ENCODE data around the gene PTHLH. TPM values are rescaled to one million over a fixed set of nuclear protein-coding genes. Genes with fewer than 3 reads are reported as not detected.

PTHLH gene
- polyA plus RNA-seq, 3 donors = not detected

- no peaks in the 10 kb centered on the region for H4K20me1 ChIP-seq (ENCODE audit: insufficient read depth, low read length)
- WGBS (ENCODE audit: insufficient coverage) = no CpG with 5 or more reads among the region's 2 CpGs
- no peaks in the 10 kb centered on the region for H3K4me1 ChIP-seq (ENCODE audit: control insufficient read depth in 1 of 2, insufficient read depth in 2 of 2, low read length in 2 of 2)
- no peaks in the 10 kb centered on the region for H3K27me3 ChIP-seq (ENCODE audit: control insufficient read depth in 2 of 2, insufficient read depth in 2 of 2, low read length in 2 of 2)
- no peak overlapping the region for H3K4me3 Mint-ChIP-seq
- no peak overlapping the region for H3K4me2 ChIP-seq (replicated peaks; ENCODE audit: extremely low read depth, low read length, poor library complexity, severe bottlenecking)
- H3K36me3 ChIP-seq (replicated peaks in 1 of 2; ENCODE audit: control insufficient read depth in 1 of 2, insufficient read depth in 2 of 2, low read length in 2 of 2) = no peaks in the 10 kb centered on the region
- peaks cover 10 to 18% (median 10%) of the 10 kb centered on the region in 3 donors for H3K27me3 Mint-ChIP-seq (ENCODE audit: low read depth in 3 of 3)
- H3K27ac ChIP-seq (ENCODE audit: low read depth in 1 of 2, low read length in 2 of 2) = no peak overlapping the region
- TF ChIP-seq CTCF (IDR thresholded peaks at IDR 0.05) = no peak
- no peaks in the 10 kb centered on the region for H3K4me1 Mint-ChIP-seq
- DNase-seq = no peak
- H3K9me3 ChIP-seq (replicated peaks in 1 of 2; ENCODE audit: control insufficient read depth in 1 of 2, insufficient read depth in 1 of 2, low read length in 2 of 2) = no peaks in the 10 kb centered on the region
- H3K9ac ChIP-seq (ENCODE audit: insufficient read depth, low read length, poor library complexity, severe bottlenecking) = no peak overlapping the region
- peaks cover 0 to 2% (median 0%) of the 10 kb centered on the region in 7 donors for H3K9me3 Mint-ChIP-seq
- H2AFZ ChIP-seq (ENCODE audit: insufficient read depth, low read depth, low read length, poor library complexity, severe bottlenecking) = no peak overlapping the region
- intact Hi-C loops (cut with micrococcal nuclease) = no loop called here
- H3K27ac Mint-ChIP-seq = no peak overlapping the region
- no peak overlapping the region for H3K4me3 ChIP-seq (replicated peaks in 1 of 3; ENCODE audit: low read depth in 2 of 3, low read length in 3 of 3)
- H3K36me3 Mint-ChIP-seq = no peaks in the 10 kb centered on the region
- no peaks in the 10 kb centered on the region for H3K79me2 ChIP-seq (ENCODE audit: insufficient read depth, low read length)
Measured at GRCh38 chr12:27927347-27927746, 45.2 kb downstream of the PTHLH start.

- H4K20me1 ChIP-seq (ENCODE audit: insufficient read depth, low read length) = no peaks in the 10 kb centered on the region
- H3K4me3 ChIP-seq (replicated peaks in 1 of 3; ENCODE audit: low read depth in 2 of 3, low read length in 3 of 3) = no peak overlapping the region
- H3K36me3 ChIP-seq (replicated peaks in 1 of 2; ENCODE audit: control insufficient read depth in 1 of 2, insufficient read depth in 2 of 2, low read length in 2 of 2) = no peaks in the 10 kb centered on the region
- no peaks in the 10 kb centered on the region for H3K9me3 ChIP-seq (replicated peaks in 1 of 2; ENCODE audit: control insufficient read depth in 1 of 2, insufficient read depth in 1 of 2, low read length in 2 of 2)
- no peak overlapping the region for H2AFZ ChIP-seq (ENCODE audit: insufficient read depth, low read depth, low read length, poor library complexity, severe bottlenecking)
- no peak overlapping the region for H3K27ac ChIP-seq (ENCODE audit: low read depth in 1 of 2, low read length in 2 of 2)
- no peak overlapping the region for H3K9ac ChIP-seq (ENCODE audit: insufficient read depth, low read length, poor library complexity, severe bottlenecking)
- no peak overlapping the region for H3K4me3 Mint-ChIP-seq
- no peaks in the 10 kb centered on the region for H3K36me3 Mint-ChIP-seq
- intact Hi-C loops (cut with micrococcal nuclease) = no loop called here
- no peaks in the 10 kb centered on the region for H3K4me1 Mint-ChIP-seq
- H3K4me1 ChIP-seq (ENCODE audit: control insufficient read depth in 1 of 2, insufficient read depth in 2 of 2, low read length in 2 of 2) = no peaks in the 10 kb centered on the region
- peaks cover 0 to 2% (median 0%) of the 10 kb centered on the region in 7 donors for H3K9me3 Mint-ChIP-seq
- no peaks in the 10 kb centered on the region for H3K79me2 ChIP-seq (ENCODE audit: insufficient read depth, low read length)
- no CpG with 5 or more reads among the region's 2 CpGs for WGBS (ENCODE audit: insufficient coverage)
- H3K4me2 ChIP-seq (replicated peaks; ENCODE audit: extremely low read depth, low read length, poor library complexity, severe bottlenecking) = no peak overlapping the region
- H3K27me3 Mint-ChIP-seq (ENCODE audit: low read depth in 3 of 3) = peaks cover 10 to 14% (median 11%) of the 10 kb centered on the region in 3 donors
- TF ChIP-seq CTCF (IDR thresholded peaks at IDR 0.05) = no peak
- no peaks in the 10 kb centered on the region for H3K27me3 ChIP-seq (ENCODE audit: control insufficient read depth in 2 of 2, insufficient read depth in 2 of 2, low read length in 2 of 2)
- no peak overlapping the region for H3K27ac Mint-ChIP-seq
- DNase-seq = no peak
Measured at GRCh38 chr12:27924350-27925135, 48.0 kb downstream of the PTHLH start.
